ENCODE measurements around the gene MED15. TPM values are rescaled to one million over a fixed set of nuclear protein-coding genes. Genes with fewer than 3 reads are reported as not detected.

MED15 gene
- total RNA-seq, 4 donors from 2014 or later = 37.5 to 69.4 (median 52.7) TPM

DNA sequence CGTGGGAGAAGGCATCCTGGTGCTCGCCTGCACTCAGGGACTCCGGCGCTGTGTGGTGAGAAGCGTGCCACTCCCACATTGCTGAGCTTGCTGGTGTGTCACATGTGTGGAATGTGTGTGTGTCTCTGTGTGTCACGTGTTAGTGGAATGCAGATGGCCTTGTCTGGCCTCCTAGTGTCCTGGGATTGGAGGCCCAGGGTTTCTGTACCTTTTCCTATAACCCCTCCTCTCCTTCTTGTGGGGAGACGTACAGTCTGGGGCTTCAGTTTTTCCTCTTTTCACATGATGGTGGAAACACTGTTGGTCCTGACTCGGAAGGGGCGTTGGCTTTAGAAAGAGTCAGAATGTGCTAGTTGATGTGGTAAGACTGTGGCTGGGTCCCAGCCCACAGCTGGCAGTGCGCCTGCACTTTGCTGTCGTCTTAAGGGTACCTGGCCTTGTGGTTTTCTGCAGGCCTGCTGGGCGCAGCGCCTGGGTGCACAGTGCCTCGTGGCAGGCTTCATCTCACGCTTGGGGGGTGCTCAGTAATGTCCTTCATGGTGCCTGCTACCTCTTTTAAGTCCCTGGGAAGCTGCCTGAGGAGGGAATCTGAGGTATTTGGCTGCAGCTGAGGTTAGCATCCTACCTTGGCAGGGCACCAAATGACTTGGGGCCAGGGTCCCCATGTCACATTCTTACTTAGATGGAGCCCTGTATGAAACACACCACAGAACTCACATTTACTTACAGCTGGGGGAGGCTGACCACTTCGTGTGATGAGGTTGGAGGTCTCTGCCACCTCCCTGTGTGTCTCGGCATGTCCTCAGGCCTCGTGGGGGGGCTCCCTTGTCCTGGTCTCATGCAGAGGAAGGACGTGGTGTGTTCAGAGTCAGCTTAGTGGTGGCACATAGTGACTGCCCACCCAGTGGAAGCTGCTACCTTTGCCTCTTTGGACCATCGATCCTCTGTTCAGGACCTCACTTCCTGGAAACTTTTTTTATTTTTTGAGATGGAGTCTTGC lies 61.9 kb downstream of the MED15 start:
- ATAC-seq = peak; percentile 89 to 93
- TF ChIP-seq, protein P1, sequence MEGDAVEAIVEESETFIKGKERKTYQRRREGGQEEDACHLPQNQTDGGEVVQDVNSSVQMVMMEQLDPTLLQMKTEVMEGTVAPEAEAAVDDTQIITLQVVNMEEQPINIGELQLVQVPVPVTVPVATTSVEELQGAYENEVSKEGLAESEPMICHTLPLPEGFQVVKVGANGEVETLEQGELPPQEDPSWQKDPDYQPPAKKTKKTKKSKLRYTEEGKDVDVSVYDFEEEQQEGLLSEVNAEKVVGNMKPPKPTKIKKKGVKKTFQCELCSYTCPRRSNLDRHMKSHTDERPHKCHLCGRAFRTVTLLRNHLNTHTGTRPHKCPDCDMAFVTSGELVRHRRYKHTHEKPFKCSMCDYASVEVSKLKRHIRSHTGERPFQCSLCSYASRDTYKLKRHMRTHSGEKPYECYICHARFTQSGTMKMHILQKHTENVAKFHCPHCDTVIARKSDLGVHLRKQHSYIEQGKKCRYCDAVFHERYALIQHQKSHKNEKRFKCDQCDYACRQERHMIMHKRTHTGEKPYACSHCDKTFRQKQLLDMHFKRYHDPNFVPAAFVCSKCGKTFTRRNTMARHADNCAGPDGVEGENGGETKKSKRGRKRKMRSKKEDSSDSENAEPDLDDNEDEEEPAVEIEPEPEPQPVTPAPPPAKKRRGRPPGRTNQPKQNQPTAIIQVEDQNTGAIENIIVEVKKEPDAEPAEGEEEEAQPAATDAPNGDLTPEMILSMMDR (IDR thresholded peaks at IDR 0.05 in 4 of 5, conservative IDR thresholded peaks at IDR 0.05 in 1 of 5) = no peak
- no peak for TF ChIP-seq POLR2A (IDR thresholded peaks at IDR 0.05)
- Histone ChIP-seq H3K4me1 (peaks cover 12 to 20% of the 10 kb centered on the region in 2 donors), H3K27me3 (no peaks in the 10 kb centered on the region), H3K36me3 (peaks cover 0 to 75% of the 10 kb centered on the region in 2 donors), H3K9me3 (no peaks in the 10 kb centered on the region), H3K4me3 (no peak overlapping the region), H3K27ac (peak overlapping the region; percentile 69 to 87 (median 78))
- intact Hi-C loops (cut with DNase I; ENCODE audit: low total_unique reads) = loop anchor here (1.0 to 10.0 kb wide), 4 partner anchors 33 to 145 kb away; partner anchors contain the start of genes KLHL22 and MED15
- in situ Hi-C loops (cut with MboI; ENCODE audit: low sequenced_read_pairs in 4 of 4) = loop anchor here in 2 of 4 donors (10.0 kb wide), 2 partner anchors 65 to 155 kb away; partner anchors contain the start of gene MED15 (in 1 of the 2)
- peak; percentile 81 to 88 for DNase-seq

DNA sequence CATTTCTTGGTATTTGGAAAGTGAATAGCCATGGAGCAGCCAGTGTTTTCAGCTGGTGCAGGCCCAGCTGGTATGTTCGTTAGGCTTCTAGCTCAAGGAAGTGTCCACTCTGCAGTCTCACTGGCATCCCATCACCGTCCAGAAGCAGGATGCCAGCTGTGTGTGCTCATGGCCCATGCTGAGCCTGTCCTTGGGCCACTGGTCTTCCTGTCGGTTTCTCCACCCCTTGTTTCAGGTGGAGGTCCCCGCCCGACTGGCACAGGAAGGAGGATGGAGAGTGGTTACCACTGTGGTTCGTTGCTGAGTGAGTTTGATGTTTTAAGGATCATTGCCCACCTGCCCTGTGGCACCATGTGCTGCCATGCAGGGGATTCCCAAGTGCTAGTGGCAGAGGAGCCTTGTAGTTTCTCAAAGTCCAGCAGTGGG lies 63.7 kb downstream of the MED15 start:
- Histone ChIP-seq H3K27ac (peak overlapping the region in 2 of 4 donors; percentile 17 to 25), H3K4me1 (peaks cover 12 to 20% of the 10 kb centered on the region in 2 donors)
- DNase-seq = no peak

GRCh38 chr22:20571531-20572007 lies 64.2 kb downstream of the MED15 start:
- in situ Hi-C loops (cut with MboI; ENCODE audit: low sequenced_read_pairs in 4 of 4) = loop anchor here in 1 of 4 donors (10.0 kb wide), 1 partner anchor 157 kb away; no protein-coding TSS in a partner anchor
- H3K4me1 ChIP-seq = peaks cover 12 to 20% of the 10 kb centered on the region in 2 donors

More for the DNA sequence above, 63.7 kb downstream of the MED15 start:
- TF ChIP-seq, protein P1 (IDR thresholded peaks at IDR 0.05 in 4 of 5, conservative IDR thresholded peaks at IDR 0.05 in 1 of 5) = no peak
- no peak for TF ChIP-seq POLR2A (IDR thresholded peaks at IDR 0.05)
- no peaks in the 10 kb centered on the region for H3K9me3 ChIP-seq
- H3K27me3 ChIP-seq = no peaks in the 10 kb centered on the region
- in situ Hi-C loops (cut with MboI; ENCODE audit: low sequenced_read_pairs in 4 of 4) (loop anchor here in 1 of 4 donors (10.0 kb wide), 1 partner anchor 156 kb away; no protein-coding TSS in a partner anchor), intact Hi-C loops (cut with DNase I; ENCODE audit: low total_unique reads) (loop anchor here (2.0 to 10.0 kb wide), 2 partner anchors 64 to 146 kb away; partner anchors contain the start of gene MED15)
- no peak for ATAC-seq
- peaks cover 0 to 70% of the 10 kb centered on the region in 2 donors for H3K36me3 ChIP-seq
- H3K4me3 ChIP-seq = no peak overlapping the region

More at GRCh38 chr22:20571531-20572007, 64.2 kb downstream of the MED15 start:
- Histone ChIP-seq H3K27me3 (no peaks in the 10 kb centered on the region), H3K36me3 (peaks cover 0 to 65% of the 10 kb centered on the region in 2 donors), H3K9me3 (no peaks in the 10 kb centered on the region), H3K4me3 (no peak overlapping the region), H3K27ac (peak overlapping the region in 1 of 4 donors; percentile 10)
- DNase-seq (no peak), ATAC-seq (no peak)
- intact Hi-C loops (cut with DNase I; ENCODE audit: low total_unique reads) = loop anchor here (2.0 to 10.0 kb wide), 2 partner anchors 65 to 147 kb away; partner anchors contain the start of gene MED15
- TF ChIP-seq, protein P1 (IDR thresholded peaks at IDR 0.05 in 4 of 5, conservative IDR thresholded peaks at IDR 0.05 in 1 of 5) = peak; percentile 28 to 77 (median 69)
- TF ChIP-seq POLR2A (IDR thresholded peaks at IDR 0.05) = no peak

All from gastrocnemius medialis (tissue), 4 donors.